Measurements from ENCODE around the gene KCND2.
"Not testable (repeated sequence)": the region's sequence is repeated elsewhere in the genome, so short reads cannot be mapped to it uniquely, and the experiment has no call there.

Gene KCND2

GRCh38 chr7:120743128-120743527 is 470.2 kb downstream of the KCND2 start:
- DNase-seq (ENCODE audit: low read depth) = no peak

DNA sequence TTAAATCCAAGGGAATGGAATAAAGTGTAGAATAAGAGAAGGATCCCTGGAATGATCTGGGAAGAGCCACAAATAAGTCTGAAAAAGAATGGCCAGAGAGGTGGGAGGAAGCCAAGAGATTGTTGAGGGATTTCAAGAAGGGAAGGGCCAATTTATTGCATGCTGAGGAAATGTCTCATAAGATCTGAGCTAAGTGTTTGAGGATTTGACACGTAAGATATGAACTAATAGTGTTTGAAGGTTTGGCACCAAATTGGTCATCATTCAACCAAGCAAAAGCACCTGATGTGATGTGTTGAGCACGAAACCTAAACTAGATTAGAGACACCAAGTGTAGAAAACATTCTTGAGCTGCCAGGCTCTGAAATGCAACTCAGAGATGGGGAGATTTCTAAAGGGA is 487.1 kb downstream of the KCND2 start:
- DNase-seq (ENCODE audit: low read depth) = no peak

- DNase-seq (ENCODE audit: low read depth) = no peak
Measured at GRCh38 chr7:120760851-120761250, 487.9 kb downstream of the KCND2 start.

DNA sequence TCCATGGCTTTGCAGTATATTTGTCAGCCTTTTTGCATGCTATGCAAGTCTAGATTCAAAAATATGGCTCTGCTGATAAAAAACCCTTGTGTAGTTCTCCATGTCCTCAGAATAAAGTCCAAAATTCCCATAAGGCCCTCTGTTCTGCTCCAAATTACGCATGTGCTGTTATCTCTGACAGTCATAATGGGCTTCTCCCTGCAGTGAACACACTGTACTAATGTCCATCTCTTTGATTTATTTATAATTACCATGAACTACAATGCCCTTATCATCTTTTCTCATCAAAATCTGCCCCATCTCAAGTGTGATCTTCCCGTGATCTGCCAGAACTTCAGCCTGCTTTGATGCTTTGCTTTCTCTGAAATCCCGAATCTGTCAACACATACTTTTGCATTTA is 497.2 kb downstream of the KCND2 start:
- no peak for DNase-seq (ENCODE audit: low read depth)

DNA sequence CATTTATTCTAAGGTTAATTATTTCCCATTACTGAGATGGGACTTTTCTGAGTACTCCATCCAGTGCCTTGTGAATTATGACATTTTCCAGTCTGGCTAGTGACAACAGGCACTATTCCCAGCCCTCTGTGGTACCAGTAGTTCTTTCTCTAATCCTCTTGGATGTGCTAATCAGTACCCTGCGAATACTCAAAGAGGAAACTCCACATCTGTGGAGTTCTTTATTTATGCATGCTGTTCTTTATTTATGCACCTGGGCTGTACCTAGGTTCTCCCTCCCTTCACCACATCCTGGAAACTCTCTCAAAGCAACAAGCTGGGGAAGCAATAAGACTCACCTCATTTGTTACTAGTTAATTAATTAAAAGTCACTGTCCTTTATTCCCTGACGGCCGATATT is 501.5 kb downstream of the KCND2 start:
- no peak for DNase-seq (ENCODE audit: low read depth)

GRCh38 chr7:120775755-120776154 is 502.8 kb downstream of the KCND2 start:
- no peak for DNase-seq (ENCODE audit: low read depth)

DNA sequence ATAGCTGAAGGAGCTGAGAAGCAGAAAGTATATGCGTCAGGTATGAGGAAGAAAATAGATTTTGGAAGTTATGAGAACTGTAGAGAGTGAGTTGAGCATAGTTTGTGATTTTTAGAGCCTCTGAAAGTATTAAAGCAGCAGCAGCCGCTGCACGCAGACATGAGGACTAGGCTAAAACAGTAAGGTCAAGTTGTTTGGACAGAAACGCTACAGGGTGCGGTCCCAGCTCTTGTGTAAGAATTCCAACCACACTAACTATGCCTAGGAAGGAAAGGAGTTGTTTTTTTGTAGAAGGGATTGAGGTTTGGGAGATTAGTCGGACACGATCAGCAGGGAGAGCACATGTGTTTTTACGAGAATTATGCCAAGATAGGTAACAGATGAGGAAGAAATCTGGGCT is 506.1 kb downstream of the KCND2 start:
- not testable (repeated sequence) for DNase-seq (ENCODE audit: low read depth)

GRCh38 chr7:120780451-120780850 is 507.5 kb downstream of the KCND2 start:
- not testable (repeated sequence) for DNase-seq (ENCODE audit: low read depth)

DNA sequence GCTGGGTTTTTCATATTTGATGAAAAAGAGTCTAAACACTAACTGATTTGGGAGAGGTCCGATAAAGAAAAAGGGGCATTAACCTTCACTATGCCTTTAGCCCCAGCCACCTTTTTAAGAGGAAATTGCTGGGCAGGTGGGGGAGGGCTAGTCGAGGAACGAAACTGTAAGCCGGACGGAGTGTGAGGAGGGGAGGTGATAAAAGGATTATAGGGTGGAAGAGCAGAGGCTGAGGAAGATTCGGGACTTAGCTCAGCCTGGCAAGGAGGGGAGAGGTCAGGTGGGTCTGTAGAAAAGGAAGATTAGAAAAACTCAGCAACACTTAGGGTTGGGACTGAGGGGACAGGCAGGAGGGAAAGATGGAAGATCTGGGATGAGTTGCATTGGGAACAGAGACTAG is 508.0 kb downstream of the KCND2 start:
- no peak for DNase-seq (ENCODE audit: low read depth)

DNA sequence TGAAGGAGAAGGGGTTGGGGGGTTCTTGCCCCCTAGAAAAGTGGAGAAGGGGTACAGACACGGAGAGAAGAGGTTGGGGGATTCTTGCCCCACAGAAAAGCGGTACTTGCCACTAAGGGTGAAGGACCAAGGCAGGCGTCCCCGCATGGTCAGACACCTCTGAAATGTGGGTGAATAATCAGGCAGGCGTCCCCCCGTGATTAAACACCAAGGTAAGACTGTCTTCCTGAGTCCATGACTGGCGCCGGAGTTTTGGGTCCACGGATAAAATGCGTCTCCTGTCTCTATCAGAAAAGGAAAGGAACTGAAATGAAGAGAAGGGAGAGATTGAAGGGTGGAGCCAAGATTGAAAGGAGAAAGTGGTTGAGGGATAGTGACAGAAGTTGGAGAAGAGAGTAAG is 508.9 kb downstream of the KCND2 start:
- DNase-seq (ENCODE audit: low read depth) = not testable (repeated sequence)

- DNase-seq (ENCODE audit: low read depth) = no peak
Measured at GRCh38 chr7:120783273-120783672, 510.3 kb downstream of the KCND2 start.

GRCh38 chr7:120783721-120784120 is 510.7 kb downstream of the KCND2 start:
- DNase-seq (ENCODE audit: low read depth) = no peak

DNA sequence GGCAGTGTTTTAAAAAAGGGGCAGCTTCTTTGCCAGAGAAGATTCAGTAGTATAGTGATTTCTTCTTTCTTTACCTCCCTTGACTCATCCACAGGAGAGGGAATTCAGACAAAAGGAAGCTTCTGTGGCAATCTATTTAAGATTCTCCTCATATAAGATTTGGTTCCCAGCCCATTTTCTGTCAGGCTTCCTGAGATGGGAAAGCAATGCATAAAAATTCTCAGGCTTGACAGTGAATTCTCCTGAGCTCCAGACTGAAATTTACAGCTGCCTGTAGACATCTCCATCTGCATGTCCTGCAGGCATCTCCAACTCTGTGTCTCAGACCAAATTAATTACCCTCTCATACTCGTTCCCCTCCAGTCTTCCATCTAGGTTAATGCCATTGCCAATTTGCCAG is 512.1 kb downstream of the KCND2 start:
- DNase-seq (ENCODE audit: low read depth) = no peak

GRCh38 chr7:120792091-120792860 is 519.3 kb downstream of the KCND2 start:
- peak; percentile 52 for DNase-seq (ENCODE audit: low read depth)

- DNase-seq (ENCODE audit: low read depth) = no peak
Measured at GRCh38 chr7:120792861-120793130, 519.8 kb downstream of the KCND2 start.

DNA sequence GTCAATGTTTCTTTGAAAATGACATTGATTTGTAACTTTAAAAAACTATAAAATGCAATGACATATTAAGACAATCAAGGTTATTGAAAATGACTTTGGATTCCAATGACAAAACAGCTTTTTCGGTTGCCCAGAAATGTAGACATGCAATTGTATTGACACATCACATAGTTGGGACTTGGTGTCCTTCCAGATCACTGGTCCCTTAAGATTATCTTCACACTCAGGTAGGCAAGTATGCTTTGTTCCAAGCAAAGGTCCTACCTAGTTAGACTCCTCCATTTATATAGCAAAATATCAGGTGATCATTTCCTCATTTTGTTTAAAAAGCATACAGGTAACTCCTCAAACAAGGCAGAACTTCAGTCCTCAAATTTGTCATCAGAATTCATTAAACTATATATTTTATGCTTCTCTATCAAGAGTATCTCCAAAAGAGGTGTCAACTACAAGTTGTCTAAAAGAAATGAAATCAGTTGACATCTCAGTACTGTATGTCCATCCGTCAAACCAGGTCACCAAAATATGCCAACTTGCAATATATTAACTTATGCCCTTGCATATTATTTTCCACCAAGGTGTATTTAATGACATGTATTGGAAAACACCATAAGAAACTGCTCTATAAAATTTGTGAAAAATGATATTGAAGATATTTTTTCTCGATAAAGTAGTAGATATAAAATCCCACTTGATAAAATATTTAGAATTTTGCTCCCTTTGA is 520.4 kb downstream of the KCND2 start:
- DNase-seq (ENCODE audit: low read depth) = no peak

- DNase-seq (ENCODE audit: low read depth) = no peak
Measured at GRCh38 chr7:120794106-120794729, 521.2 kb downstream of the KCND2 start.

DNA sequence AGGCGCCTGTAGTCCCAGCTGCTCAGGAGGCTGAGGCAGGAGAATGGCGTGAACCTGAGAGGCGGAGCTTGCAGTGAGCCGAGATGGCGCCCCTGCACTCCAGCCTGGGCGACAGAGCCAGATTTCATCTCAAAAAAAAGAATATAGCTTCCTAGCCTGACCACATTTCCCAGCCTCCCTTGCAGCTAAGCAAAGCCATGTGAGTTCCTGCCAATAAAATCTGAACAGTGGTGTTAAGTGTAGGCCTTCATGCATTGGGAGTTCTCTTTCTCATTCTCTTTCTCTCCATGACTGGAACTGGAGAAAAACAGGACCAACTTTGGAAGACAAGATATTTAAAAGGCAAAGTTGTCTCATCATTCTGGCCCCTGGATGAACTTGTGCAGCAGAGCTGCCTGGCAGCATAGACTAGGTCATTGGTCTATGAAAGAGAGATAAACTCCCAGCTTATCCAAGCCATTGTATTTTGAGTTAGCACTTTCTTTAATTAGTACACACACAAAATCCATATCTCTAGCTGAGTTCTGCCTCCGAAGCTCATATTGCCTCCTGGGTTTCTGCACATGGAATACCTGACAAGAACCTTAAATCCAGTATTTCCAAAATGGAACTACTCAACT is 524.2 kb downstream of the KCND2 start:
- no peak for DNase-seq (ENCODE audit: low read depth)

DNA sequence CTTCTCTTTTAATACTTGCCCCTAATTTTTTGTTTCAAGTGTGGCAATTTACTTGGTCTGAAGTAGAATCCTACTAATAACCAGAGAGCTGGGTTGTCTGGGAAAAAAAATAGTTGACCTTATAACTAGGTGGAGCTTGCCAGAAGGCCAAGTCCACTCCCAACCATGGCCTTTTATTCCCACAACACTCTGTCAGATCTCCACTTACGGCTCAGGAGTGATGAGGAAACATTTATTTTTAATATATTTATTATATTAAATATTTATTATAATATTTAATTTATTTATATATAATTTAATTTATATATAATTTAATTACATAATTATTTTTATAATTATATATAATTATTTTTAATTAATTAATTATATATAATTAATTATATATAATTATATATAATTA is 526.2 kb downstream of the KCND2 start:
- DNase-seq (ENCODE audit: low read depth) = no peak
